Tibial artery (tissue), 4 donors: Measurements from ENCODE around the gene DNAH14.

ENCODE experiments used
- DNase-seq, 2 donors: peaks; one replicate each; pipeline ENCODE4 v3.0.0-alpha.2; 2019
- H3K27ac ChIP-seq, 2 donors: fragments of 200-600 bp; sonication (generic) in 1 of 2; 1 replicate in 1 of 2; 2 replicates in 1 of 2; pipeline ENCODE4 v1.5.1; 2018 to 2019; ENCODE audit warnings: mild to moderate bottlenecking in 1 of 2
- H3K27me3 ChIP-seq, 2 donors: fragments of 200-600 bp; sonication (generic) in 1 of 2; one replicate each; pipeline versions ENCODE4 v1.5.1 to v1.6.0; 2016 to 2019
- H3K36me3 ChIP-seq, 3 donors: fragments of 200-600 bp; sonication (generic) in 2 of 3; one replicate each; pipeline ENCODE4 v1.5.1; 2016 to 2019; ENCODE audit warnings: mild to moderate bottlenecking in 2 of 3
- H3K4me1 ChIP-seq, 4 donors: fragments of 200-600 bp; sonication (generic) in 2 of 4; 1 replicate in 3 of 4; 2 replicates in 1 of 4; pipeline ENCODE4 v1.5.1; 2016 to 2019
- H3K4me3 ChIP-seq, 2 donors: fragments of 200-600 bp; sonication (generic) in 1 of 2; 1 replicate in 1 of 2; 2 replicates in 1 of 2; pipeline ENCODE4 v1.5.1; 2018 to 2019; ENCODE audit warnings: mild to moderate bottlenecking in 2 of 2
- H3K9me3 ChIP-seq, 3 donors: fragments of 200-600 bp; sonication (generic) in 1 of 3; one replicate each; pipeline ENCODE4 v1.5.1; 2016 to 2019
- intact Hi-C: fragments of 100-400 bp; cut with DNase I; formaldehyde crosslinking; loops from one replicate; pipeline ENCODE4 v1.15.0; 2023; ENCODE audit warnings: low total_unique reads
- TF ChIP-seq, protein P1 (sequence below), 2 experiments: fragments of 200-600 bp in 1 of 2; fragments of 450-650 bp in 1 of 2; IDR thresholded peaks; one replicate each; pipeline ENCODE4 v1.5.1; 2017 to 2019; ENCODE audit warnings: antibody characterized with exemption in 2 of 2, mild to moderate bottlenecking in 1 of 2, moderate library complexity in 1 of 2

Gene DNAH14

GRCh38 chr1:224898937-224899336 is 30.5 kb upstream of the DNAH14 start:
- intact Hi-C loops: no loop called here
- no peak for DNase-seq
- no peaks in the 10 kb centered on the region for H3K4me1 ChIP-seq
- H3K36me3 ChIP-seq: no peaks in the 10 kb centered on the region
- H3K4me3 ChIP-seq: no peak overlapping the region
- peaks cover 0 to 6% (median 0%) of the 10 kb centered on the region in 3 donors for H3K9me3 ChIP-seq
- H3K27me3 ChIP-seq: no peaks in the 10 kb centered on the region
- TF ChIP-seq, protein P1, sequence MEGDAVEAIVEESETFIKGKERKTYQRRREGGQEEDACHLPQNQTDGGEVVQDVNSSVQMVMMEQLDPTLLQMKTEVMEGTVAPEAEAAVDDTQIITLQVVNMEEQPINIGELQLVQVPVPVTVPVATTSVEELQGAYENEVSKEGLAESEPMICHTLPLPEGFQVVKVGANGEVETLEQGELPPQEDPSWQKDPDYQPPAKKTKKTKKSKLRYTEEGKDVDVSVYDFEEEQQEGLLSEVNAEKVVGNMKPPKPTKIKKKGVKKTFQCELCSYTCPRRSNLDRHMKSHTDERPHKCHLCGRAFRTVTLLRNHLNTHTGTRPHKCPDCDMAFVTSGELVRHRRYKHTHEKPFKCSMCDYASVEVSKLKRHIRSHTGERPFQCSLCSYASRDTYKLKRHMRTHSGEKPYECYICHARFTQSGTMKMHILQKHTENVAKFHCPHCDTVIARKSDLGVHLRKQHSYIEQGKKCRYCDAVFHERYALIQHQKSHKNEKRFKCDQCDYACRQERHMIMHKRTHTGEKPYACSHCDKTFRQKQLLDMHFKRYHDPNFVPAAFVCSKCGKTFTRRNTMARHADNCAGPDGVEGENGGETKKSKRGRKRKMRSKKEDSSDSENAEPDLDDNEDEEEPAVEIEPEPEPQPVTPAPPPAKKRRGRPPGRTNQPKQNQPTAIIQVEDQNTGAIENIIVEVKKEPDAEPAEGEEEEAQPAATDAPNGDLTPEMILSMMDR (IDR thresholded peaks at IDR 0.05): no peak
- H3K27ac ChIP-seq: no peak overlapping the region

- no peak overlapping the region for H3K4me3 ChIP-seq
- TF ChIP-seq, protein P1 (IDR thresholded peaks at IDR 0.05): no peak
- intact Hi-C loops: no loop called here
Observed at GRCh38 chr1:224900062-224900630, 29.3 kb upstream of the DNAH14 start.

DNA sequence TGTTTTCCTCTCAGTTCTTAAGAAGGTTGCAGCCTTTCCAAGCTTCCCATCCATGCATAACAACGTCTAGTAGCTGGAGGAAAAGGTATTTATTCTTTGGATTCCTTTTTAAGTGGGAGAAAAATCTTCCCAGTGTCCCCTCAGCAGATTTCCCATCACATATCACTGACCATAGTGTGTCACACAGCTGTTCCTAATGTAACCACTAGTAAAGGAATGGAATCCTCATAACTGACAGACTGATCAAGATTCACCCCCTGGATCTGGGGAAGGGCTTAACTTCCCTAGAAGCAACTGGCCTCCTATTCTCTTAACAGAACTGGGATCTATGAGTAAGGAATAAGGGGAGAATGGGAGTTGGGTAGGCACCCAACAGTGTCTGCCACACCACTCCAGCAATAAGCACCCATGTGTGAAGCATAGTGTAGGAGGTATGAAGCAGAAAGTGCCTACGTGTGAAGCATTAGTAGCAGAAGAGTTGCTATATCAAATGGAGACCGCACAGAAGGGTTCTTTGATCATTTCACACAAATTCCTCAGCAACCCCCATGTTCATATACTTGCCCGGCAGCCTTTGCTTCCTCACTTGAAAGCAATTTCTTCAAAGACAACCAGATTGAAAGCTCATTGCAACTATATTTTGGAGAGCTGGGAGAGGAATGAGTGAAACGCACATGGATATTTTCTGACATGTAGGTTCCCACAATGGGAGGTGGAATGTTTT is 28.2 kb upstream of the DNAH14 start:
- Histone ChIP-seq H3K4me1 (no peaks in the 10 kb centered on the region), H3K9me3 (peaks cover 0 to 6% (median 0%) of the 10 kb centered on the region in 3 donors), H3K27ac (no peak overlapping the region), H3K27me3 (no peaks in the 10 kb centered on the region), H3K4me3 (no peak overlapping the region), H3K36me3 (no peaks in the 10 kb centered on the region)
- no peak for DNase-seq
- intact Hi-C loops: no loop called here
- TF ChIP-seq, protein P1 (IDR thresholded peaks at IDR 0.05): no peak

More at GRCh38 chr1:224900062-224900630, 29.3 kb upstream of the DNAH14 start:
- H3K9me3 ChIP-seq: peaks cover 0 to 6% (median 0%) of the 10 kb centered on the region in 3 donors
- no peaks in the 10 kb centered on the region for H3K4me1 ChIP-seq
- DNase-seq: no peak
- no peaks in the 10 kb centered on the region for H3K27me3 ChIP-seq
- no peak overlapping the region for H3K27ac ChIP-seq
- no peaks in the 10 kb centered on the region for H3K36me3 ChIP-seq

GRCh38 chr1:224903955-224904354 is 25.5 kb upstream of the DNAH14 start:
- intact Hi-C loops: no loop called here
- Histone ChIP-seq H3K36me3 (no peaks in the 10 kb centered on the region), H3K9me3 (peaks cover 0 to 5% (median 0%) of the 10 kb centered on the region in 3 donors), H3K27ac (no peak overlapping the region), H3K4me1 (no peaks in the 10 kb centered on the region), H3K4me3 (no peak overlapping the region), H3K27me3 (no peaks in the 10 kb centered on the region)
- TF ChIP-seq, protein P1 (IDR thresholded peaks at IDR 0.05): no peak
- no peak for DNase-seq

GRCh38 chr1:224906340-224906739 is 23.1 kb upstream of the DNAH14 start:
- Histone ChIP-seq H3K4me3 (no peak overlapping the region), H3K9me3 (peaks cover 0 to 15% (median 7%) of the 10 kb centered on the region in 3 donors), H3K36me3 (no peaks in the 10 kb centered on the region), H3K27ac (no peak overlapping the region), H3K4me1 (no peaks in the 10 kb centered on the region), H3K27me3 (no peaks in the 10 kb centered on the region)
- intact Hi-C loops: no loop called here
- DNase-seq: no peak
- TF ChIP-seq, protein P1 (IDR thresholded peaks at IDR 0.05): no peak
